Naive thymus-derived CD4-positive, alpha-beta T cell (primary cell): Measurements from ENCODE around the gene MAP2K3. TPM values are rescaled to one million over a fixed set of nuclear protein-coding genes. Genes with fewer than 3 reads are reported as not detected.

ENCODE experiments used
- ATAC-seq: fragments of 150-1000 bp; cut with Tn5 transposase; 2 replicates; pipeline ENCODE4 v1.10.0; 2021; ENCODE audit warnings: mild to moderate bottlenecking, moderate library complexity
- CTCF ChIA-PET: fragments of 350-600 bp; sonication (Branson Sonifier 250); formaldehyde crosslinking; loops from one replicate; lab custom pipeline; 2021; ENCODE audit warnings: antibody characterized with exemption; lab: Charles Lee
- POLR2A ChIA-PET: fragments of 350-600 bp; sonication (Branson Sonifier 250); formaldehyde crosslinking; loops from one replicate; lab custom pipeline; 2021; ENCODE audit warnings: antibody characterized with exemption, inconsistent platforms; lab: Charles Lee
- DNase-seq, 9 donors: peaks; one replicate each; pipeline versions ENCODE4 v3.0.0 to v3.0.0-alpha.2; 2020 to 2022; ENCODE audit warnings: mixed read lengths in 1 of 9
- H3K27ac ChIP-seq: one replicate; pipeline ENCODE4 v1.7.0; 2013; ENCODE audit warnings: mild to moderate bottlenecking, low read depth, low read length, moderate library complexity
- H3K27me3 ChIP-seq, 2 donors: one replicate each; pipeline ENCODE4 v1.7.0; 2013; ENCODE audit warnings: low read length in 2 of 2, mild to moderate bottlenecking in 2 of 2, moderate library complexity in 2 of 2; ENCODE audit not compliant: control insufficient read depth in 2 of 2, insufficient read depth in 2 of 2
- H3K36me3 ChIP-seq, 3 experiments: 1 replicate in 2 of 3; 2 replicates in 1 of 3; pipeline ENCODE4 v1.7.0; 2013; ENCODE audit warnings: low read length in 3 of 3, mild to moderate bottlenecking in 3 of 3, moderate library complexity in 1 of 3; ENCODE audit not compliant: insufficient read depth in 3 of 3, control insufficient read depth in 2 of 3
- H3K4me1 ChIP-seq, 2 donors: one replicate each; pipeline ENCODE4 v1.7.0; 2013; ENCODE audit warnings: low read length in 2 of 2, mild to moderate bottlenecking in 2 of 2, moderate library complexity in 1 of 2; ENCODE audit not compliant: control insufficient read depth in 2 of 2, insufficient read depth in 2 of 2
- H3K4me3 ChIP-seq: 2 replicates; pipeline ENCODE4 v1.7.0; 2013; ENCODE audit warnings: mild to moderate bottlenecking, low read length
- H3K9me3 ChIP-seq, 3 experiments: 1 replicate in 2 of 3; 2 replicates in 1 of 3; pipeline ENCODE4 v1.7.0; 2013; ENCODE audit warnings: low read length in 3 of 3; ENCODE audit not compliant: control insufficient read depth in 2 of 3
- H3K27ac Mint-ChIP-seq, 9 donors: one replicate each; pipeline ENCODE4 v1.8.0; 2020 to 2022; ENCODE audit warnings: mixed read lengths in 9 of 9, mild to moderate bottlenecking in 8 of 9, moderate library complexity in 5 of 9, inconsistent platforms in 2 of 9
- H3K27me3 Mint-ChIP-seq, 5 donors: one replicate each; pipeline ENCODE4 v1.8.0; 2021 to 2022; ENCODE audit warnings: mixed read lengths in 5 of 5, mild to moderate bottlenecking in 1 of 5
- H3K36me3 Mint-ChIP-seq, 5 donors: one replicate each; pipeline ENCODE4 v1.8.0; 2020 to 2022; ENCODE audit warnings: mixed read lengths in 5 of 5, mild to moderate bottlenecking in 3 of 5, inconsistent platforms in 1 of 5
- H3K4me1 Mint-ChIP-seq, 7 donors: one replicate each; pipeline ENCODE4 v1.8.0; 2020 to 2022; ENCODE audit warnings: mixed read lengths in 7 of 7, mild to moderate bottlenecking in 3 of 7, inconsistent platforms in 1 of 7
- H3K4me3 Mint-ChIP-seq, 10 donors: one replicate each; pipeline ENCODE4 v1.8.0; 2020 to 2022; ENCODE audit warnings: mild to moderate bottlenecking in 10 of 10, mixed read lengths in 10 of 10, moderate library complexity in 6 of 10, inconsistent platforms in 2 of 10
- H3K9me3 Mint-ChIP-seq, 11 donors: one replicate each; pipeline ENCODE4 v1.8.0; 2020 to 2022; ENCODE audit warnings: mixed read lengths in 11 of 11, mild to moderate bottlenecking in 4 of 11, inconsistent platforms in 1 of 11, moderate library complexity in 1 of 11
- intact Hi-C, 2 donors: fragments of 100-400 bp; cut with micrococcal nuclease; formaldehyde crosslinking; loops; one replicate each; pipeline ENCODE4 v1.15.1; 2023
- polyA plus RNA-seq, 2 donors: library from polyadenylated mRNA; unstranded; fragments of 300-500 nt; fragmentation: Illumina TruSeq; gene quantifications; one replicate each; pipeline ENCODE4 v1.2.3, GENCODE V29; 2021
- total RNA-seq, 6 experiments: library from RNA in 5 of 6; stranded (reverse) in 5 of 6; gene quantifications; 1 replicate in 5 of 6; 2 replicates in 1 of 6; pipeline ENCODE4 v1.2.3 and lab custom pipeline; 2021 to 2026

The MAP2K3 gene
- total and polyA plus RNA-seq, 7 experiments from 2014 or later = 37.5 to 127 (median 47.7) TPM

DNA sequence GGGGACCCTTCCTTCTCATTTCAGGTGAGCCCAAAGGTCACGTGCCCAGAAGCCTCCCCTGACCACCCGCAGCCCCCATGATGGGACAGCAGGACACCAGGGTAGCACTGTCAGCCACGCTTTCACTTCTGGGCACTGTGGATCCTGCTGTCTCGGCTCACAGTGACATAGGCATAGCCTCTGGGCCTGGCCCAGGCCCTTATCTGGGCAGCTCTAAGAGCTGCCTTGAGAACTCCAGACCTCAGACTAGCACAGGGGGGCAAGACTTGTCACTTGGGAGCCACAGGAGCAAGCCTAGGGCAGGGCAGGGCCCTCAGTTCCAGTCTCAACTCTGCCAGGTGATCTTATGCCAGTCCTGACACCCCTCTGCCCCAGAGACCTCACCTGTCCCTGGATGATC is 36.0 kb upstream of the MAP2K3 start:
- H3K9me3 ChIP-seq = no peaks in the 10 kb centered on the region
- H3K4me1 Mint-ChIP-seq = peaks cover 12 to 43% (median 35%) of the 10 kb centered on the region in 7 donors
- H3K27ac Mint-ChIP-seq = peak overlapping the region in 3 of 9 donors; percentile 22 to 43 (median 25)
- H3K4me1 ChIP-seq = peaks cover 0 to 5% of the 10 kb centered on the region in 2 donors
- DNase-seq = no peak
- intact Hi-C loops = no loop called here
- CTCF ChIA-PET = no interaction called here
- peaks cover 0 to 23% (median 0%) of the 10 kb centered on the region in 5 donors for H3K27me3 Mint-ChIP-seq
- no peaks in the 10 kb centered on the region for H3K9me3 Mint-ChIP-seq
- POLR2A ChIA-PET = interaction anchor here (0.6 to 1.7 kb wide), 3 partner anchors 16 to 252 kb away, joined by 3 to 5 read pairs (median 4); no protein-coding TSS in a partner anchor
- H3K4me3 ChIP-seq = no peak overlapping the region
- no peaks in the 10 kb centered on the region for H3K36me3 ChIP-seq
- no peak overlapping the region for H3K4me3 Mint-ChIP-seq
- H3K27ac ChIP-seq = no peak overlapping the region
- H3K27me3 ChIP-seq = no peaks in the 10 kb centered on the region
- no peaks in the 10 kb centered on the region for H3K36me3 Mint-ChIP-seq
- ATAC-seq = no peak

DNA sequence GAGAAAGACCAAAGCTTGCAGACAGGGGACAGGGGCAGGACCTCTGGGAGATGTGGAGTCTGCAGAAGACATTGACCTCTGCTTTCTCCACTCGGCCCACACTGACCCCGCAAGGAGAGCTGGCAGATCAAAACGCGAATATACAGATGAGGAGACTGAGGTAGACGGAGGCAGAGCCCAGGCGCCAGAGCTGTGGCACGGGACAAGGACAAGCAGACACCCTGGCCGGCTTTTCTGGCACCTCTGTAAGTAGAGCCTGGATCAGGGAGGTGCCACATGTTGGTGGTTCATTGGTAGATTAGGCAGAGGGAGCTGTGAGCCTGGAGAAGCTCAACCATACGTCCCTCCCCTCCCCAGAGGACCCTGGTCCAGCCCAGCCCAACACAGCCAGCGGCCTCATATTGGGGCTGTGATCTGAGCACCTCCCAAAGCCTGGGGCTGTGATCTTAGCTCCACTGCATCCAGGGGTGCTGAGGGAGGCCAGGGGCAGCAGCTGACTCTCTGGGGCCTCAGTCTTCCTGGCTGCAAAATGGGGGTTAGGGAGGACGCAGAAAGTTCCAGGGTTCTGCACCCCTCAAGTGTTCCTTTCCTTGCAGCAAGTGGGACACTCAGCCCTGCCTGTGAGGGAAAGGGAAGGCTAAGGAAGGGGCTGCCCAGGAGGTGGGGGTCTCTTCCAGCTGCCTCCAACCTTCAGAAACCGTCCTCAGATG is 35.3 kb upstream of the MAP2K3 start:
- Mint-ChIP-seq H3K9me3 (no peaks in the 10 kb centered on the region), H3K27ac (peak overlapping the region in 3 of 9 donors; percentile 42 to 68 (median 56)), H3K4me1 (peaks cover 12 to 49% (median 37%) of the 10 kb centered on the region in 7 donors), H3K36me3 (no peaks in the 10 kb centered on the region), H3K27me3 (peaks cover 0 to 26% (median 0%) of the 10 kb centered on the region in 5 donors), H3K4me3 (no peak overlapping the region)
- intact Hi-C loops = no loop called here
- ChIA-PET CTCF (interaction anchor here (0.5 kb wide), 1 partner anchor 43 kb away, joined by 3 read pairs; no protein-coding TSS in a partner anchor), POLR2A (interaction anchor here (0.6 to 1.7 kb wide), 4 partner anchors 15 to 251 kb away, joined by 3 to 5 read pairs (median 4); partner anchors contain the start of gene USP22)
- ATAC-seq (no peak), DNase-seq (no peak)
- no peak overlapping the region for H3K4me3 ChIP-seq
- no peak overlapping the region for H3K27ac ChIP-seq
- H3K9me3 ChIP-seq = no peaks in the 10 kb centered on the region
- no peaks in the 10 kb centered on the region for H3K27me3 ChIP-seq
- H3K4me1 ChIP-seq = peaks cover 7 to 12% of the 10 kb centered on the region in 2 donors
- H3K36me3 ChIP-seq = no peaks in the 10 kb centered on the region

DNA sequence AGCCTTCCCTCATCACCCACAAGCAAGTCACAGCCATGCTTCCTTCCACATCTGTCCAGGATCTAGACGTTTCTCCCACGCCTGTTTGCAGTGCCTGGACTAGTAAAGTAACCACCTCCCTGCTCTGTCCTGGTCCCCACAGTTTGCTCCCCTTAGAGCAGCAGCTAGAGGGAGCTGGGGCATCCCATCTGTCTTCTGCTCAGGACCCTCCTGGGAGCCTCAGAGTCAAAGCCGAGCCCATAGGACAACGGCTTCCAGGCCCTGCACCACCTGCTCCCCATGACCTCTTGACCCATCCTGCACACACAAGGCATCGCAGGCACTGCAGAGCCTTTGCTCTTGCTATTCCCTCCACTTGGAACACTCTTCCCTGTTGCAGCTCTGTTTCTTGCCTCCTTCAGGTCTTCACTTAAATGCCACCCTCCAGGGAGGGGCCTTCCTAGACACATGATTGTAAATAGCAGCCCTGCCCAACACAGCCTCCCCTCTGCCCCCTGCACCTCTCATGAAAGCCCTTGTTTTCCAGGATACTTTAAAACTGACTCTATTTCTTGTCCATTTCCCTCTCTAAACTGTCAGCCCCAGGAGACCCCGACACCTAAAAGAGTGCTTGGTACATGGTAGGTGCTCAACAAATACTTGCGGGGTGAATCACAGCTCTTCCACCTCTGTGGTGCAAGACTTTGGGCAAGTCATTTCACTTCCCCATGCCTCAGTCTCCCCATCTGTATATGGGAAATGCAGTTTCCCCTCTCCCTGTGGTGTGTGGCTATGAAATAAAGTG is 34.4 kb upstream of the MAP2K3 start:
- Histone ChIP-seq H3K9me3 (no peaks in the 10 kb centered on the region), H3K27ac (no peak overlapping the region), H3K36me3 (no peaks in the 10 kb centered on the region), H3K4me1 (peaks cover 7 to 12% of the 10 kb centered on the region in 2 donors), H3K4me3 (no peak overlapping the region), H3K27me3 (no peaks in the 10 kb centered on the region)
- Mint-ChIP-seq H3K4me3 (peak overlapping the region in 2 of 10 donors; percentile 1 to 24), H3K4me1 (peaks cover 12 to 51% (median 37%) of the 10 kb centered on the region in 7 donors), H3K9me3 (no peaks in the 10 kb centered on the region), H3K27ac (peak overlapping the region in 8 of 9 donors; percentile 7 to 81 (median 40)), H3K27me3 (peaks cover 0 to 29% (median 0%) of the 10 kb centered on the region in 5 donors), H3K36me3 (no peaks in the 10 kb centered on the region)
- ChIA-PET POLR2A (interaction anchor here (1.1 to 5.6 kb wide), 3 partner anchors 25 to 207 kb away, joined by 3 to 44 read pairs (median 4); partner anchors contain the start of gene USP22), CTCF (no interaction called here)
- DNase-seq (no peak), ATAC-seq (no peak)
- intact Hi-C loops = no loop called here

DNA sequence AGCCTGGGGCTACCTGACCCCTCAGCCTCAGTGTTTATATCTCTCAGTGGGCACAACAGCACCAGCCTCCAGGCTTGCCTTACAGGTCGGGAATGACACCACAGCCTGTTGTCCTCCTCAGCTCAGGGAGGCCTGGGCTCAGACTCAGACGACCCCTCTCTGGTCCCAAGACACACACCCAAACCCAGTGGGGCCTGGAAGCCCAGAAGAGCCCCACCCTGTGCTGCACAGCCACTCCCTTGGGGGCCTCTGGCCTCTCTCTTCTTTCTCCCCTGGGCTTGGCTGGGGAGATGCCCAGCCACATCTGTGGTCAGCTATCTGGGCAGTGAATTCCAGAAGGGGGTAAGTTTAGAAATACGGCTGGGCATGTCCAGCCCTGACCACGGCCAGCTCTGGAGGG is 33.7 kb upstream of the MAP2K3 start:
- peaks cover 7 to 12% of the 10 kb centered on the region in 2 donors for H3K4me1 ChIP-seq
- ChIA-PET POLR2A (interaction anchor here (5.6 kb wide), 1 partner anchor 24 kb away, joined by 44 read pairs; no protein-coding TSS in a partner anchor), CTCF (no interaction called here)
- no peaks in the 10 kb centered on the region for H3K36me3 ChIP-seq
- H3K9me3 ChIP-seq = no peaks in the 10 kb centered on the region
- intact Hi-C loops = no loop called here
- ATAC-seq (no peak), DNase-seq (no peak)
- no peaks in the 10 kb centered on the region for H3K9me3 Mint-ChIP-seq
- H3K27ac Mint-ChIP-seq = peak overlapping the region in 7 of 9 donors; percentile 1 to 81 (median 37)
- peak overlapping the region in 1 of 10 donors; percentile 29 for H3K4me3 Mint-ChIP-seq
- peaks cover 12 to 46% (median 33%) of the 10 kb centered on the region in 7 donors for H3K4me1 Mint-ChIP-seq
- no peak overlapping the region for H3K27ac ChIP-seq
- H3K27me3 Mint-ChIP-seq = peaks cover 0 to 29% (median 0%) of the 10 kb centered on the region in 5 donors
- no peak overlapping the region for H3K4me3 ChIP-seq
- no peaks in the 10 kb centered on the region for H3K27me3 ChIP-seq
- H3K36me3 Mint-ChIP-seq = no peaks in the 10 kb centered on the region

DNA sequence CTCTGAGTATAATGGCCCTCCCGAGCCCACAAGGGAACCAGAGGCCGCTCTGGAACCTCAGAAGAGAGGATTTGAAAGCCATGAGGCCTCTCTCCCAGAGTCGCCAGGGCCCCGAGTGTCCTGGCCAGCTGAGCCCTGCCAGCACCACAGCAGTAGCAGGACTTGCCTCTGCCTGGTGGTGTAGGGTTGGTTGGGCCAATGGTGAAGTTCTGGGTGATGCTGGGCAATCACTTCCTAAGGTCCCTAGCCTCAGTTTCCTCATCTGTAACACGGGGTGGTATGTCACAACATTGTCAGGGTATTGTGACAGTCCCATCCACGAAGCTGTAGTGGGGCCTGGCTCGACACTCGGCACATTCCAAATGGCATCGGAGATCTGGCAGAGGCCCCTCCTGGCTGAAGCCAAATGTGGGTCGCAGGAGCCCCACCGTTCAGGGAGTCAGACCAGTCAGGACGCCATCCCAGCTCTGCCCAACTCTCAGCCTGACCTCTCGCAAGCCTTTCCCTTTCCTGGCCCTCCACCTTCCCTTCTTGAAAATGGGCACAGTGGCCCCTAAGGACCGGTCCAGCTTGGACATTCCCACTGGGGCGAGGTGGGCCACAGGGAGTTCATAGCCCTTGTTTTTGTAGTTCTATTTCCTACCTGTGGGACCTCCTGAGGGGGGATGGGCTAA is 33.0 kb upstream of the MAP2K3 start:
- H3K36me3 ChIP-seq = no peaks in the 10 kb centered on the region
- peaks cover 0 to 32% (median 0%) of the 10 kb centered on the region in 5 donors for H3K27me3 Mint-ChIP-seq
- no peak for ATAC-seq
- peaks cover 12 to 43% (median 33%) of the 10 kb centered on the region in 7 donors for H3K4me1 Mint-ChIP-seq
- intact Hi-C loops = loop anchor here (2.0 kb wide), 2 partner anchors 23 to 133 kb away; no protein-coding TSS in a partner anchor
- peak overlapping the region in 4 of 9 donors; percentile 77 to 87 (median 81) for H3K27ac Mint-ChIP-seq
- peak overlapping the region in 8 of 10 donors; percentile 16 to 92 (median 79) for H3K4me3 Mint-ChIP-seq
- POLR2A ChIA-PET = interaction anchor here (2.1 to 5.6 kb wide), 3 partner anchors 24 to 38 kb away, joined by 9 to 44 read pairs (median 12); partner anchors contain the start of gene TMEM11
- peaks cover 7 to 12% of the 10 kb centered on the region in 2 donors for H3K4me1 ChIP-seq
- no peaks in the 10 kb centered on the region for H3K9me3 ChIP-seq
- CTCF ChIA-PET = interaction anchor here (1.6 kb wide), 1 partner anchor 25 kb away, joined by 4 read pairs; no protein-coding TSS in a partner anchor
- no peaks in the 10 kb centered on the region for H3K27me3 ChIP-seq
- no peaks in the 10 kb centered on the region for H3K9me3 Mint-ChIP-seq
- H3K36me3 Mint-ChIP-seq = no peaks in the 10 kb centered on the region
- no peak overlapping the region for H3K4me3 ChIP-seq
- H3K27ac ChIP-seq = no peak overlapping the region
- DNase-seq = no peak
